ENCODE measurements around the gene CCDC7. TPM values are rescaled to one million over a fixed set of nuclear protein-coding genes. Genes with fewer than 3 reads are reported as not detected.

The CCDC7 gene
- total RNA-seq, 1 experiment from 2014 or later: 4.0 TPM

- ChIA-PET CTCF (no interaction called here), POLR2A (no interaction called here), RAD21 (ENCODE audit: low non-redundant PET in 1 of 2, low total read pairs in 2 of 2, uncharacterized antibody in 2 of 2, unreplicated experiment in 2 of 2) (no interaction called here)
- intact Hi-C loops (cut with micrococcal nuclease): no loop called here
- Histone ChIP-seq H3K27me3 (ENCODE audit: insufficient read depth, low read length) (no peaks in the 10 kb centered on the region), H3K4me1 (ENCODE audit: control insufficient read depth in 1 of 2, insufficient read depth in 2 of 2, low read length in 2 of 2) (no peaks in the 10 kb centered on the region), H2AFZ (ENCODE audit: low read depth, low read length, poor library complexity, severe bottlenecking) (no peak overlapping the region), H3K9me2 (ENCODE audit: insufficient read depth) (no peaks in the 10 kb centered on the region), H3K79me2 (ENCODE audit: insufficient read depth, low read length) (no peaks in the 10 kb centered on the region), H3K36me3 (ENCODE audit: control insufficient read depth in 1 of 2, insufficient read depth in 2 of 2, low read length in 2 of 2) (no peaks in the 10 kb centered on the region), H4K20me1 (ENCODE audit: insufficient read depth) (no peaks in the 10 kb centered on the region), H3K9me3 (ENCODE audit: control insufficient read depth in 1 of 2, insufficient read depth in 1 of 2, low read depth in 1 of 2, low read length in 2 of 2) (no peaks in the 10 kb centered on the region), H3K4me3 (replicated peaks in 1 of 2; ENCODE audit: low read depth in 1 of 2, low read length in 2 of 2) (no peak overlapping the region), H3K27ac (ENCODE audit: low read depth, low read length) (no peak overlapping the region), H3K9ac (ENCODE audit: low read length) (no peak overlapping the region), H3K4me2 (ENCODE audit: low read length) (no peak overlapping the region)
- ATAC-seq: no peak
- TF ChIP-seq, protein P1, sequence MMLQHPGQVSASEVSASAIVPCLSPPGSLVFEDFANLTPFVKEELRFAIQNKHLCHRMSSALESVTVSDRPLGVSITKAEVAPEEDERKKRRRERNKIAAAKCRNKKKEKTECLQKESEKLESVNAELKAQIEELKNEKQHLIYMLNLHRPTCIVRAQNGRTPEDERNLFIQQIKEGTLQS (IDR thresholded peaks at IDR 0.05): no peak
- TF ChIP-seq ZFX (IDR thresholded peaks at IDR 0.05) (no peak), FOSL1 (IDR thresholded peaks at IDR 0.05; ENCODE audit: low read depth) (no peak), JUND (IDR thresholded peaks at IDR 0.05) (no peak), SP1 (IDR thresholded peaks at IDR 0.05; ENCODE audit: low read depth) (no peak), POLR2AphosphoS5 (IDR thresholded peaks at IDR 0.05; ENCODE audit: low read depth, low read length) (no peak), YY1 (IDR thresholded peaks at IDR 0.05; ENCODE audit: extremely low read depth, insufficient replicate concordance, low read depth, low read length) (no peak), SIN3A (IDR thresholded peaks at IDR 0.05; ENCODE audit: low read depth) (no peak), CTCF (IDR thresholded peaks at IDR 0.05 in 2 of 3, conservative IDR thresholded peaks at IDR 0.05 in 1 of 3; ENCODE audit: borderline replicate concordance in 1 of 3, insufficient read depth in 1 of 3, low read depth in 2 of 3, low read length in 2 of 3) (no peak), POLR2A (IDR thresholded peaks at IDR 0.05; ENCODE audit: borderline replicate concordance, extremely low read depth, insufficient read depth, insufficient read length) (no peak), ZNF274 (IDR thresholded peaks at IDR 0.05; ENCODE audit: low read depth, low read length) (no peak), CEBPB (IDR thresholded peaks at IDR 0.05; ENCODE audit: low read depth) (no peak), RAD21 (IDR thresholded peaks at IDR 0.05; ENCODE audit: low read depth) (no peak), EZH2 (IDR thresholded peaks at IDR 0.05) (no peak), ELF1 (IDR thresholded peaks at IDR 0.05; ENCODE audit: borderline replicate concordance, low read depth) (no peak), SRF (IDR thresholded peaks at IDR 0.05; ENCODE audit: low read depth) (no peak)
- TF ChIP-seq, protein P2, sequence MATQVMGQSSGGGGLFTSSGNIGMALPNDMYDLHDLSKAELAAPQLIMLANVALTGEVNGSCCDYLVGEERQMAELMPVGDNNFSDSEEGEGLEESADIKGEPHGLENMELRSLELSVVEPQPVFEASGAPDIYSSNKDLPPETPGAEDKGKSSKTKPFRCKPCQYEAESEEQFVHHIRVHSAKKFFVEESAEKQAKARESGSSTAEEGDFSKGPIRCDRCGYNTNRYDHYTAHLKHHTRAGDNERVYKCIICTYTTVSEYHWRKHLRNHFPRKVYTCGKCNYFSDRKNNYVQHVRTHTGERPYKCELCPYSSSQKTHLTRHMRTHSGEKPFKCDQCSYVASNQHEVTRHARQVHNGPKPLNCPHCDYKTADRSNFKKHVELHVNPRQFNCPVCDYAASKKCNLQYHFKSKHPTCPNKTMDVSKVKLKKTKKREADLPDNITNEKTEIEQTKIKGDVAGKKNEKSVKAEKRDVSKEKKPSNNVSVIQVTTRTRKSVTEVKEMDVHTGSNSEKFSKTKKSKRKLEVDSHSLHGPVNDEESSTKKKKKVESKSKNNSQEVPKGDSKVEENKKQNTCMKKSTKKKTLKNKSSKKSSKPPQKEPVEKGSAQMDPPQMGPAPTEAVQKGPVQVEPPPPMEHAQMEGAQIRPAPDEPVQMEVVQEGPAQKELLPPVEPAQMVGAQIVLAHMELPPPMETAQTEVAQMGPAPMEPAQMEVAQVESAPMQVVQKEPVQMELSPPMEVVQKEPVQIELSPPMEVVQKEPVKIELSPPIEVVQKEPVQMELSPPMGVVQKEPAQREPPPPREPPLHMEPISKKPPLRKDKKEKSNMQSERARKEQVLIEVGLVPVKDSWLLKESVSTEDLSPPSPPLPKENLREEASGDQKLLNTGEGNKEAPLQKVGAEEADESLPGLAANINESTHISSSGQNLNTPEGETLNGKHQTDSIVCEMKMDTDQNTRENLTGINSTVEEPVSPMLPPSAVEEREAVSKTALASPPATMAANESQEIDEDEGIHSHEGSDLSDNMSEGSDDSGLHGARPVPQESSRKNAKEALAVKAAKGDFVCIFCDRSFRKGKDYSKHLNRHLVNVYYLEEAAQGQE (IDR thresholded peaks at IDR 0.05; ENCODE audit: low read depth): no peak
- DNase-seq (ENCODE audit: low read depth, low spot score): no peak
- no TSS peak for BruUV-seq (replicated peaks)
Observed at GRCh38 chr10:32744321-32744720, 298.4 kb downstream of the CCDC7 start.
